Activated naive CD4-positive, alpha-beta T cell treated with anti-CD3 and anti-CD28 coated beads, Interleukin-2, amount 50 U/mL, for 16 hours (primary cell): Measurements from ENCODE around the gene CGB8.
"Not testable (repeated sequence)": the region's sequence is repeated elsewhere in the genome, so short reads cannot be mapped to it uniquely, and the experiment has no call there.

Experiments
- DNase-seq: peaks from one replicate; pipeline ENCODE4 v3.0.0-alpha.2; 2020

Gene CGB8

DNA sequence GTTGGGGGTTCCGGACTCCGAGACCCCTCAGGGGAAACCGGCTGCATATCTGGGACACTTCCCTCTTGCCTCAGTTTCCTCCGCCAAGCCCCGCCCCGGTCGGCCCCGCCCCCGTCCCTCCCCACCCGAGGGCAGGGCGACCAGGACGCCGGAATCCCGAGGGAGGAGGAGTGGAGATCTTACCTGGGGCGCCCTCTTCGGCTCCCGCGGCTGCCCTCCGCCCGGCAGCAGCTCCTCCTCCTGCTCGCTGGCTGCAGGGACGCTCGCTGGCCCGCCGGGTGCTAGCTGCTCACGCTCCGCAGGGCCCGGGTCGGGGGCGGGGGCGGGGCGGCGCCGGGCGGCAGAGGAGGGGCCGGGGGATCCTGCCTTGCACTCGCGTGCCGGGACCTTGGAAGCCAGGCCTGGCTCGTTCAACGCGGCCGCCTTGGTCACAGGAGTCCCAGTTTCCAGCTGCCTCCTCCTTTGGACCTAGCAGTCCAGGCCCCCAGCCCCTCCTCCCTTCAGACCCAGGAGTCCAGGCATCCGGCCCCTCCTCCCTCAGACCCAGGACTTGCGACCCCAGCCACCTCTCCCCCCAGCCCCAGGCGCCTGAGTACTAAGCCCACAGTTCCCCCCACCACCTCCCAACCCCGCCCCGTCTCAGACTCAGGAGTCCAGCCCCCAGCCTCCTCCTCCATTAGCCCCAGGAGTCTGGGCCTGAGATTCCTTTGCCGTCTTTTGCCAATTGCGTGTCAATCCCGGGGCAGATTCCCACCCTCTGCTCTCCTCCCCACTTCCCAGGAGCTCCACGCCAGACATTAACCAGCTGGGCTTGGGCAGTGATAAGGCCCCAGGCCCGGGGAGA is 16.1 kb upstream of the CGB8 start, which contains the start of gene NTF4:
NTF4 (minus strand) TSS at position 51 of the 844 bp plus-strand sequence. CDS start 2,821 bp downstream, outside the sequence.
- no peak for DNase-seq

- DNase-seq: no peak
Measured at GRCh38 chr19:49064029-49064629, 15.2 kb upstream of the CGB8 start.

DNA sequence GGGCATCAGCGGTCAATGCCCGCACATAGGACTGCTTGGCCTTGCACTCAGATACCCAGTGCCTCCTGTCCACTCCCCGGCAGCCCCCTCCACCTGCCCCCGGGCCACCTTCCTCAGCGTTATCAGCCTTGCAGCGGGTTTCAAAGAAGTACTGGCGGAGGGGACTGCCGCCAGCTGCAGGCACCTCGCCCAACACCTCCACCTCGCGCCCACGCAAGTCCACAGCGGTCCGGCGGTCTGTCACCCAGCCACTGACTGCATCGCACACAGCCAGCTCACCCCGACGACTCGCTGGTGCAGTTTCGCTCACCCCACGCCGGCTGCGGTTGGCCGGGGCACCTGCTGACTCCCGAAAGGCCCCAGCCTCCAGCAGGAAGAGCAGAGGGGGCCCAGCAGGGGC is 12.5 kb upstream of the CGB8 start:
- DNase-seq: no peak

GRCh38 chr19:49061000-49061399 is 12.1 kb upstream of the CGB8 start:
- DNase-seq: no peak

GRCh38 chr19:49059053-49059452 is 10.1 kb upstream of the CGB8 start:
- DNase-seq: no peak

- peak; percentile 44 for DNase-seq
Measured at GRCh38 chr19:49058562-49058961, 9.7 kb upstream of the CGB8 start.

- peak; percentile 36 for DNase-seq
Measured at GRCh38 chr19:49057636-49058234, 8.8 kb upstream of the CGB8 start, which contains the start of gene CGB7. TSS of gene CGB7 (minus strand) at chr19:49057749. CDS start at chr19:49055375, 2,374 bp downstream.

- not testable (repeated sequence) for DNase-seq
Measured at GRCh38 chr19:49056902-49057596, 8.1 kb upstream of the CGB8 start.

DNA sequence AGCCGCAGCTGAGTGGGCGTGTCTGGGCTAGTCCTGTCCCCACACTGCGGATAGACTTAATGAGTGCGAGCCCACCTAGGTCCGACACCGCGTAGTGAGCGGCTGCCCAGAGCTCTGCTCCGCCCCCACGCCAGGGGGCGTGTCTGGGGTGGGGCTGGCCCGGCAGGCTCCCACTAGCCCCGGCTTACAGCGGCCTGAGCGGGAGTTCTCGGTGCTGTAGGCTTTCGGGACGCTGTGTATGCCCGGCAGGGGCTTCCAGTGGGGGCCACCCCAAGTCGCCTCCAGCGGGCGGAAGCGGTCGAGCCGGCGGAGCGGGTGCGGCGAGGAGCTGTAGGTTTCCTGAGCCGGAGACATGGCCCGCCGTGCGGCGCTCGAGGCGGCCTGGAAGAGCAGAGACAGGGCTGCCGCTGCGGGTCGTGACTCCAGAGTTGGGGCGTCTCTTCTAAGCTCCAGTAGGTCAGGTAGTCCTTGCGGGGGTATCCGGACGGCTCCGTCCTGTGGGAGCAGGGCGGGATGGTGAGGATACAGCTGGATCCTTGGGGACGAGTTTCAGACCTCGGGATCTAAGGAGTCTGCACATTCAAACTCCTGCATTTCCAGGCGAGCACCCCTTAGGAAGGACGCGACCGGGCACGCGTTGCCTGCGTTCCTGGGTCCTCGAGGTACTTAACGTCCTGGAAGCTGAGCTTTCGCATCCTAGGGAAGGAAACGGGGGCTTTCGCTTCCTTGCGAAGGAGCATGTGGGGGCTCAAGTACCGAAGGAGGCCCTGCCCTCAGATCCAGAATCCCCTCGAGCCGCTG is 7.4 kb upstream of the CGB8 start:
- DNase-seq: peak; percentile 56

GRCh38 chr19:49050376-49051033 is 1.6 kb upstream of the CGB8 start:
- not testable (repeated sequence) for DNase-seq

- DNase-seq: not testable (repeated sequence)
Measured at GRCh38 chr19:49049834-49050233, 923 bp upstream of the CGB8 start.

GRCh38 chr19:49043548-49043947 is 5.4 kb downstream of the CGB8 start, which contains the start of gene CGB5:
TSS of gene CGB5 (plus strand) at chr19:49043848. CDS start at chr19:49044210, 362 bp downstream.
- not testable (repeated sequence) for DNase-seq

DNA sequence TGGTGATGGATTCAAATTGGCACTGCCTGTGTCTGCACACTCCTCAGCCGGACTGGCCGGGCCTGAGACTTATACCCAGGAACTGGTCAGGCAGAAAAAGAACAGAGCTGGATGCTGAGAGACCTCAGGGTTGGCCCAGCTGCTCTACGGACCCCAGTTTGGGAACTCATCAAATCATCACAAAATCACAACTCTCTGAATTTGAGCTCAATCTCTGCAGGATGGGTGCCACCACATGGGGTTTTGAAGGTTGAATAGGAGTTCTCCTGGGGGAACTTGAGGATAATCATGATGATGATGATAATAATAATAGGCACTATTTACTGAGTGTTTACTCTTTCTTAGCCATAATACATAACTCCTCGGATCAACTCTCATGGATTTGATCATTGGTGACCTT is 6.2 kb downstream of the CGB8 start:
- not testable (repeated sequence) for DNase-seq

DNA sequence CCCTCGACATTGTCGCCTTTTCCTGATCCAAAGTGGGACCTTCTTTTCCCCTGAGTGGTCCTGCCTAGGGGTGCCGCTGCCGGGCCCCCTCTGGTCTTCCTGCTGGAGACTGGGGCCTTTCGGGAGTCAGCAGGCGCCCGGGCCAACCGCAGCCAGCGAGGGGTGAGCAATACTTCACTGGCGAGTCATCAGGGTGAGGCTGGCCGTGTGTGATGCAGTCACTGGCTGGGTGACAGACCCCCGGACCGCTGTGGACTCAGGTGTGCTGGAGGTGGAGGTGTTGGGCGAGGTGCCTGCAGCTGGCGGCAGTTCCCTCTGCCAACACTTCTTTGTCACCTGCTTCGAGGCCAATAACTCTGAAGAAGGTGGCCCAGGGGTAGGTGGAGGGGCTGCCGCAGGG is 6.7 kb downstream of the CGB8 start:
- no peak for DNase-seq

DNA sequence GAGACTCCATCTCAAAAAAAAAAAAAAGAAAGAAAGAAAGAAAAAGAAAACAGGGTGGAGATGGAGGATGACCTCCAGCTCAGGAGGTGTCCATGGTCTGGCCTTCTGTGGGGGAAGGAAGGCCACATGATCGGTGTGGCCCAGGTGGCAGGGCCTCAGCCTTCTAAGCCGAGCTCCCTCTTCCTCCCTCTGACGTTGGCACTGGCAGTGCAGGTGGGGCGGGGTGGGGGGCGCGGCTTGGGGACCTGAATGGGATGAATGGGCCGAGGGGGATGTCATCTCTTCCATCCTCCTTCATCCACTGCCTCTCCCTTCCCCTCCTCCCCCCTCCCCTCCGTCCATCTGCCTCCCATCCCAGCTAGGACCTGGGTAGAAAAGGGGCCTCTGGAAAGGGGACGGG is 9.2 kb downstream of the CGB8 start:
- DNase-seq: not testable (repeated sequence)

- DNase-seq: not testable (repeated sequence)
Measured at GRCh38 chr19:49038557-49039276, 10.2 kb downstream of the CGB8 start.

- DNase-seq: not testable (repeated sequence)
Measured at GRCh38 chr19:49038111-49038510, 10.8 kb downstream of the CGB8 start.

GRCh38 chr19:49036815-49037214 is 12.1 kb downstream of the CGB8 start, which contains the start of gene CGB1:
TSS of gene CGB1 (minus strand) at chr19:49036895. CDS start at chr19:49036711, 184 bp downstream.
- peak; percentile 45 for DNase-seq

GRCh38 chr19:49031642-49032301 is 17.1 kb downstream of the CGB8 start, which contains the start of gene CGB2:
TSS of gene CGB2 (plus strand) at chr19:49031890. CDS start at chr19:49032096, 206 bp downstream.
- DNase-seq: peak; percentile 52

- not testable (repeated sequence) for DNase-seq
Measured at GRCh38 chr19:49030323-49030722, 18.6 kb downstream of the CGB8 start.
